Left lung (tissue), 10 donors: ENCODE data around the gene LRP10. TPM values are rescaled to one million over a fixed set of nuclear protein-coding genes. Genes with fewer than 3 reads are reported as not detected.
"Not testable (repeated sequence)": the region's sequence is repeated elsewhere in the genome, so short reads cannot be mapped to it uniquely, and the experiment has no call there.

Source experiments
- ATAC-seq: fragments of 200-7000 bp; cut with Tn5 transposase; one replicate; pipeline ENCODE4 v1.9.1; 2020; ENCODE audit warnings: moderate library complexity
- DNase-seq, 4 donors: peaks; one replicate each; pipeline ENCODE4 v3.0.0-alpha.2; 2013 to 2020
- H3K27ac ChIP-seq, 2 donors: fragments of 200-600 bp; sonication (generic) in 1 of 2; one replicate each; pipeline versions ENCODE4 v1.5.0 to v1.8.0; 2020 to 2021
- H3K27me3 ChIP-seq, 2 donors: fragments of 200-600 bp; sonication (generic) in 1 of 2; one replicate each; pipeline versions ENCODE4 v1.5.0 to v1.8.0; 2020 to 2021
- H3K36me3 ChIP-seq, 2 donors: fragments of 200-600 bp; sonication (generic) in 1 of 2; one replicate each; pipeline versions ENCODE4 v1.5.0 to v1.8.0; 2020 to 2021
- H3K4me1 ChIP-seq, 2 donors: fragments of 200-600 bp; one replicate each; pipeline ENCODE4 v1.8.0; 2021
- H3K4me3 ChIP-seq, 2 donors: fragments of 200-600 bp; sonication (generic) in 1 of 2; one replicate each; pipeline versions ENCODE4 v1.5.0 to v1.8.0; 2020 to 2021; ENCODE audit warnings: mild to moderate bottlenecking in 1 of 2
- H3K9me3 ChIP-seq, 2 donors: fragments of 200-600 bp; sonication (generic) in 1 of 2; one replicate each; pipeline versions ENCODE4 v1.5.0 to v1.8.0; 2020 to 2021
- intact Hi-C, 2 donors: fragments of 100-400 bp; cut with DNase I; formaldehyde crosslinking; loops; one replicate each; pipeline versions ENCODE4 v1.11.2 to v1.14.2; 2022
- polyA plus RNA-seq, 6 donors: library from polyadenylated mRNA; unstranded; fragments of 120-200 nt; gene quantifications; one replicate each; pipeline ENCODE4 v1.2.1, GENCODE V29; 2013; ENCODE audit not compliant: insufficient read length in 6 of 6
- total RNA-seq, 2 donors: library from RNA; stranded (reverse); fragmentation: NEBNext Ultra II Directional; extraction: Animal tissue kit (Norgen Biotek cat#: 25700); gene quantifications; one replicate each; pipeline ENCODE4 v1.2.1, GENCODE V29; 2021
- TF ChIP-seq, protein P1 (sequence below), 2 donors: fragments of 200-600 bp; sonication (generic) in 1 of 2; IDR thresholded peaks; one replicate each; pipeline versions ENCODE4 v1.5.0 to v1.8.0; 2021; ENCODE audit warnings: antibody characterized with exemption in 2 of 2
- donor health status: DM: no; HTN: yes; CAD: no.
- donor health status: DM: no; HTN: no; CAD: no.

The LRP10 gene
- total and polyA plus RNA-seq, 8 donors: 49.3 to 147 (median 58.5) TPM

DNA sequence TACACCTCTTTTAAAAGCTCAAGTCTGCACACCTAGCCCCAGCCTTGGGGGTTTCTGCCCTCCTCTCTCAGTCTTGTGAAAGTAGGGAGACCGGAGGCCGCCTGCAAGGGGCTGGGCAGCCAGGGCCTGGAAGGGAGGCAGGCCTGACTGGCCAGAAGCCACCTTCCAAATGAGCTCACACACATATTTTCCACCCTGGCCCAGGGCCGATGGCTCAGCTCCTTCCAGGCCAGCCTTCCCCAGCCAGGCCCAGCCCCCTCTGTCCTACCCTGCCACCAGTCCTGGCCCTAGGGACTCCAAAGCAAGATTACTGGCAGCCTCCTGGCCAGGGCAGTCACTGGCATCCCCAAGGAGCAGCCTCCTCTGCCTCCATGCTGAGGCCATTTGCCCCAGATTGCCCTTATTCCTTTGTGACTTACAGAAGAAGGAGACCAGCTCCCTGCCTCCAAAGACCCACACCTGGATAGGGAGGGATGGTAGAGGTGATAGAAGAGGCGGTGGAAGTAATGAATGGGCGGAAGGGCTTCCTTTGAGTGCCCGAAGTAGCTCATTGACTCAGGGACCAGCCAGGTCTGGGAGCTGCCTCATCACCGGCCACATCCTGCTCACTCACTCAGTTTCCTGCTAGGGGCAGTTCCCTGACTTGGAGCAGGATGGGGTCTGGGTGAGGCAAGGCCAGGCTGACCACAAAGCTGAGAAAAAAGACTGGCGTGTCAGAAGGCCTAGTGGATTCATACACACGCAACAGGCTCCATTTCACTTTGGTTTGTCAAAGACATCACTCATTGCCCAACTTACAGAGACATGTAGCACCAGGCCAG, 20.4 kb upstream of the LRP10 start:
- H3K4me1 ChIP-seq: peaks cover 29 to 71% of the 10 kb centered on the region in 2 donors
- no peaks in the 10 kb centered on the region for H3K9me3 ChIP-seq
- no peak overlapping the region for H3K4me3 ChIP-seq
- peak; percentile 24 for ATAC-seq
- H3K27me3 ChIP-seq: no peaks in the 10 kb centered on the region
- TF ChIP-seq, protein P1, sequence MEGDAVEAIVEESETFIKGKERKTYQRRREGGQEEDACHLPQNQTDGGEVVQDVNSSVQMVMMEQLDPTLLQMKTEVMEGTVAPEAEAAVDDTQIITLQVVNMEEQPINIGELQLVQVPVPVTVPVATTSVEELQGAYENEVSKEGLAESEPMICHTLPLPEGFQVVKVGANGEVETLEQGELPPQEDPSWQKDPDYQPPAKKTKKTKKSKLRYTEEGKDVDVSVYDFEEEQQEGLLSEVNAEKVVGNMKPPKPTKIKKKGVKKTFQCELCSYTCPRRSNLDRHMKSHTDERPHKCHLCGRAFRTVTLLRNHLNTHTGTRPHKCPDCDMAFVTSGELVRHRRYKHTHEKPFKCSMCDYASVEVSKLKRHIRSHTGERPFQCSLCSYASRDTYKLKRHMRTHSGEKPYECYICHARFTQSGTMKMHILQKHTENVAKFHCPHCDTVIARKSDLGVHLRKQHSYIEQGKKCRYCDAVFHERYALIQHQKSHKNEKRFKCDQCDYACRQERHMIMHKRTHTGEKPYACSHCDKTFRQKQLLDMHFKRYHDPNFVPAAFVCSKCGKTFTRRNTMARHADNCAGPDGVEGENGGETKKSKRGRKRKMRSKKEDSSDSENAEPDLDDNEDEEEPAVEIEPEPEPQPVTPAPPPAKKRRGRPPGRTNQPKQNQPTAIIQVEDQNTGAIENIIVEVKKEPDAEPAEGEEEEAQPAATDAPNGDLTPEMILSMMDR (IDR thresholded peaks at IDR 0.05): no peak
- peaks cover 0 to 9% of the 10 kb centered on the region in 2 donors for H3K36me3 ChIP-seq
- H3K27ac ChIP-seq: peak overlapping the region; percentile 80 to 85
- intact Hi-C loops: no loop called here
- DNase-seq: peak in 3 of 4 donors; percentile 78 to 94 (median 83)

DNA sequence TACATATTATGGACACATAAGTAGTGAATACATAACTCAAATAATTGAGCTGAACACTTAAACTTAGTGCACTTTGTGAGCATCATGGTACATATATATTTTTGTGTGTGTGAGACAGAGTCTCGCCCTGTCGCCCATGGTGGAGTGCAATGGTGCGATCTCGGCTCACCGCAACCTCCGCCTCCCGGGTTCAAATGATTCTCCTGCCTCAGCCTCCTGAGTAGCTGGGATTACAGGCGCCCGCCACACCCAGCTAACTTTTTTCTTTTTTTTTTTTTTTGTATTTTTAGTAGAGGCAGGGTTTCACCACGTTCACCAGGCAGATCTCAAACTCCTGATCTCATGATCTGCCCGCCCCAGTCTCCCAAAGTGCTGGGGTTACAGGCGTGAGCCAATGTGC, 19.4 kb upstream of the LRP10 start:
- H3K4me3 ChIP-seq, ATAC-seq, H3K9me3 ChIP-seq, H3K27me3 ChIP-seq, intact Hi-C loops, H3K36me3 ChIP-seq, DNase-seq: not testable (repeated sequence)
- H3K4me1 ChIP-seq: peaks cover 29 to 61% of the 10 kb centered on the region in 2 donors
- peak overlapping the region in 1 of 2 donors; percentile 80 for H3K27ac ChIP-seq

DNA sequence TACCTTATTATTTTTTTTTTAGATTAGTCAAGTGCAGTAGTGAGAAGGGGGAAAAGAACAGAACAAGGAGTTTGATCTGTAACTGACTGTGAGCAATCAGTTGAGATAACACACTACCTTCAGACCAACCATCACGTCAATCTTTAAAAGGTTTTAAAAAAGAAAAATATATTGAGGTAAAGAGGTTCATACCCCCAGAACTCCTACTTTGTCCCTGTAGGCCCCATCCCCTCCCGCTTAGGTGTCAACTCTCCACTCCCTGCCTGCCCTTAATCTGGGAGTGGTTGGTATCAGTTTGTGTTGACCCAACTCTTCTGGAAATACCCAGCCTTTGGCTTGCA, 19.0 kb upstream of the LRP10 start:
- no peaks in the 10 kb centered on the region for H3K36me3 ChIP-seq
- TF ChIP-seq, protein P1 (IDR thresholded peaks at IDR 0.05): no peak
- H3K4me3 ChIP-seq: no peak overlapping the region
- H3K27ac ChIP-seq: peak overlapping the region in 1 of 2 donors; percentile 55
- DNase-seq: no peak
- peaks cover 0 to 4% of the 10 kb centered on the region in 2 donors for H3K27me3 ChIP-seq
- H3K4me1 ChIP-seq: peaks cover 27 to 57% of the 10 kb centered on the region in 2 donors
- no peak for ATAC-seq
- no peaks in the 10 kb centered on the region for H3K9me3 ChIP-seq
- intact Hi-C loops: no loop called here

DNA sequence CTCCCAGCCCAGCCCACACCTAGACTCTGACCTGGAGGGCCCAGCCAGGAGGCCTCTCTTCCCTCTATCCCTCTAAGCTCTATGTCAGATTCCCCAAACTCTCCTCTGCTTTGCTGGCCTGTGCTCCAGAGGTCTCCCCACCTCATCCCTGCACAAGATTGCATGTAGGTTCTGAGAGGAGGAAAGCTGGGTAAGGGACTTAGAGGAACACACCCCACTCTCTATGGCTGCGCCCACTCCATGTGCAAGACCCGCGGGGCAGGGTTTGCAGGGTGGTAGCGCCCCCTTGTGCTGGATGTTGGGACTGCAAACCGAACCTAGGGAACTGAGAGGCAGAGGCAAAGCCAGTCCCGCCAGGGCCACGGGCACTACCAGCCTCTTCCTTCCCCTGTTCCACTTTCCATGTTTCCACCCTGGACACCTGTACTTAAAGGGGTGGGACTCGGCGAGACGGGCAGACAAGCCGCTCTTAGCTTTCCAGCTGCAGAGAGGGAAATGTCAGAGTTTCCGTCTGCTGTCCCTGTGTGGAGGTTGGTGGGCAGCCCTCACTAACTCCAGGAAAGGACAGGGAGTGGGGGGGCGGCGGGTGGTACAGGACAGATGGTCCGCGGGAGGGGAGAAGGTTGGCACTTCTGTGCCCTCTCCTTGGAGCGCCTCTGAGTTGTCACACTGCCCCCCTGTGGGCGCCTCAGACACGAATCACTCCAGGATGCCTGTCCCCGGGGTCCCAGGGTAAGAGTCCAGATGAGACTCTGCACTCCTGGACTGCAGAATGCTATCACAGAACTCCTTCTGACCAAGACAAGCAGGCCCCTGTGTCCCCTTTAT, 18.4 kb upstream of the LRP10 start:
- TF ChIP-seq, protein P1 (IDR thresholded peaks at IDR 0.05): peak; percentile 94 to 98
- intact Hi-C loops: no loop called here
- ATAC-seq (peak; percentile 86), DNase-seq (peak; percentile 84 to 96 (median 90))
- no peaks in the 10 kb centered on the region for H3K36me3 ChIP-seq
- H3K27me3 ChIP-seq: peaks cover 0 to 4% of the 10 kb centered on the region in 2 donors
- H3K4me3 ChIP-seq: peak overlapping the region; percentile 21 to 30
- H3K27ac ChIP-seq: peak overlapping the region in 1 of 2 donors; percentile 55
- H3K4me1 ChIP-seq: peaks cover 22 to 51% of the 10 kb centered on the region in 2 donors
- H3K9me3 ChIP-seq: no peaks in the 10 kb centered on the region

DNA sequence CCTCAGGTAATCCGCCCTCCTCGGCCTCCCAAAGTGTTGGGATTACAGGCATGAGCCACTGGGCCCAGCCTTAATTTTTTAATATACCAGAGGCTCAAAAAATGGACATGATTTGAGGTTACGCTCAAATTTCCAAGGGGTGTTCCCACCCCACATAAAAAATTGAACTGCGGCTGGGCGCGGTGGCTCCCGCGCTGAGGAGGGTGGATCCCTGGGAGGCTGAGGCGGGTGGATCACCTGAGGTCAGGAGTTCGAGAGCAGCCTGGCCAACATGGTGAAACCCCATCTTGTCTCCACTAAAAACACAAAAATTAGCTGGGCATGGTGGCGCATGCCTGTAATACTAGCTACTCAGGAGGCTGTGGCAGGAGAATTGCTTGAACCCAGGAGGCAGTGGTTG, 17.2 kb upstream of the LRP10 start:
- DNase-seq, intact Hi-C loops, ATAC-seq, H3K27me3 ChIP-seq, H3K27ac ChIP-seq, H3K36me3 ChIP-seq, H3K4me3 ChIP-seq, H3K9me3 ChIP-seq: not testable (repeated sequence)
- H3K4me1 ChIP-seq: peaks cover 18 to 39% of the 10 kb centered on the region in 2 donors
